ENCODE measurements around the gene MAPK8.

MAPK8 gene

DNA sequence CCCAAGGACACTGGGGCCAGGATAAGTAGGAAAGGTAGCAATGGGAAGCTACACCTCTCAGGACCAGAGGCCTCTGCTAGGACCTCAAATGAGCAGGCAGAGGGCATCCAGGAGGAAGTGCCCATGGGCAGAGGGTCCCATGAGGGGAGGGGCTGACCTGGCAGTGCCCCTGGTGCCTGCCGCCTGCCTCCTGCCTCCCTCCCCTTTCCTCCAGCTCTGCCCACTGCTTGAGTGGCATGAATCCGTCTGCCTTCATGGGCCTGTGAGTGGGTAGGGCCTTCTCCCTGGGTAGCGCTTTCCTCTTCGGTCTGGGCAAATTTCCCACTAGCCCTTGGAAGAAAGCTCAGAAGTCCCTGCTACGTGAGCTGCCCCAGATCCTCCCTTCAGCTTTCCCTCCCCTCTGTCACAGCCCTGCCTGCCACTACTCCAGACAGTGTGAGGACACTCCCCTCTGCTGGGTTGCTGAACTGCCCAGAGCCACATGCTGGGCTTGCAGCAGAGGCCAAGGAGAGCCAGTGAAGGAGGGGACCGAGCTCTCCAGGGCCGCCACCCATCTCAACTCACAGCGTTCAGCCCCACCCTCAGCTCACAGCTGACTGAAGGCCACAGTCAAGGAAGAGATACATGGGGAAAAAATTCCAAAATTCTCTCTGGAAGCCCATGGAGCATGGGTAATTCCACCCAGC, 157.0 kb downstream of the MAPK8 start:
- H3K4me3 ChIP-seq (ENCODE audit: low read depth, low read length): no peak overlapping the region
- TF ChIP-seq, protein P1, sequence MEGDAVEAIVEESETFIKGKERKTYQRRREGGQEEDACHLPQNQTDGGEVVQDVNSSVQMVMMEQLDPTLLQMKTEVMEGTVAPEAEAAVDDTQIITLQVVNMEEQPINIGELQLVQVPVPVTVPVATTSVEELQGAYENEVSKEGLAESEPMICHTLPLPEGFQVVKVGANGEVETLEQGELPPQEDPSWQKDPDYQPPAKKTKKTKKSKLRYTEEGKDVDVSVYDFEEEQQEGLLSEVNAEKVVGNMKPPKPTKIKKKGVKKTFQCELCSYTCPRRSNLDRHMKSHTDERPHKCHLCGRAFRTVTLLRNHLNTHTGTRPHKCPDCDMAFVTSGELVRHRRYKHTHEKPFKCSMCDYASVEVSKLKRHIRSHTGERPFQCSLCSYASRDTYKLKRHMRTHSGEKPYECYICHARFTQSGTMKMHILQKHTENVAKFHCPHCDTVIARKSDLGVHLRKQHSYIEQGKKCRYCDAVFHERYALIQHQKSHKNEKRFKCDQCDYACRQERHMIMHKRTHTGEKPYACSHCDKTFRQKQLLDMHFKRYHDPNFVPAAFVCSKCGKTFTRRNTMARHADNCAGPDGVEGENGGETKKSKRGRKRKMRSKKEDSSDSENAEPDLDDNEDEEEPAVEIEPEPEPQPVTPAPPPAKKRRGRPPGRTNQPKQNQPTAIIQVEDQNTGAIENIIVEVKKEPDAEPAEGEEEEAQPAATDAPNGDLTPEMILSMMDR (IDR thresholded peaks at IDR 0.05; ENCODE audit: low read depth, low read length, missing control alignments): no peak
- no peak for DNase-seq (ENCODE audit: low read depth)

DNA sequence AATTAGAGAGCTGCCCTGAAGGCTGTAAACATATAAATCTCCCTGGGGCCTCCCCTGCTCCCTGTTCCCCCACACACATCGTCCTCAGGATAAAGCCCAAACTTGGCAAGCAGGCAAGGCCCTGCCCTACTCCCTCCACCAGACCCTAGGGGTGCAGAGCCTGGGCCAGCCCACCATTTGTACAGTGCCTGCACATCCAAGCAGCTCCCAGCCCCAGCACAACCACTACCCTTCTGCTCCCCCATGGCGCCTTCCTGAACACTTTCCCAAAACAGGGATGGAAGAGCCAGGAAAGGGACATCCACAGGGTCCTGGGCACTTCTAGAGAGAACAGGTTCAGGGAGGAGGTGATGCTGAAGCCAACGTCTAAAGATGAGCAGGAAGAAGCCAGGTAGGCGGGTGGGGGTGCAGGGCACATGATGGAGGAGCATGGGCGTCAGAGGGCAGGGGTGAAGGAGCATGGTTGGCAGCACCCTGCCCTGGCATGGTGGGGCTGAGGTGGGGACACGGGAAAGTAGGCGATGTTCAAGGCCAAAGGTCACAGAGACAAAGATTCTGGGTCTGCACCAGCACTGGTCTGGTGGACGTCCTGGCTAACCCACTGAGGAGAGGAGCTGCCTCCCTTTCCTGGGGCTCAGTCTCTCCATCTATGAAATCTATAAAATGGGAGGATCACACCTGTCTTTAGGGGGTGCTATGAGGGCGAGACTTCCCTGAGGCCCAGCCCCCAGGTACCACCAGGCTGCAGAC, 157.8 kb downstream of the MAPK8 start:
- H3K4me3 ChIP-seq (ENCODE audit: low read depth, low read length): no peak overlapping the region
- DNase-seq (ENCODE audit: low read depth): no peak
- TF ChIP-seq, protein P1 (IDR thresholded peaks at IDR 0.05; ENCODE audit: low read depth, low read length, missing control alignments): no peak

DNA sequence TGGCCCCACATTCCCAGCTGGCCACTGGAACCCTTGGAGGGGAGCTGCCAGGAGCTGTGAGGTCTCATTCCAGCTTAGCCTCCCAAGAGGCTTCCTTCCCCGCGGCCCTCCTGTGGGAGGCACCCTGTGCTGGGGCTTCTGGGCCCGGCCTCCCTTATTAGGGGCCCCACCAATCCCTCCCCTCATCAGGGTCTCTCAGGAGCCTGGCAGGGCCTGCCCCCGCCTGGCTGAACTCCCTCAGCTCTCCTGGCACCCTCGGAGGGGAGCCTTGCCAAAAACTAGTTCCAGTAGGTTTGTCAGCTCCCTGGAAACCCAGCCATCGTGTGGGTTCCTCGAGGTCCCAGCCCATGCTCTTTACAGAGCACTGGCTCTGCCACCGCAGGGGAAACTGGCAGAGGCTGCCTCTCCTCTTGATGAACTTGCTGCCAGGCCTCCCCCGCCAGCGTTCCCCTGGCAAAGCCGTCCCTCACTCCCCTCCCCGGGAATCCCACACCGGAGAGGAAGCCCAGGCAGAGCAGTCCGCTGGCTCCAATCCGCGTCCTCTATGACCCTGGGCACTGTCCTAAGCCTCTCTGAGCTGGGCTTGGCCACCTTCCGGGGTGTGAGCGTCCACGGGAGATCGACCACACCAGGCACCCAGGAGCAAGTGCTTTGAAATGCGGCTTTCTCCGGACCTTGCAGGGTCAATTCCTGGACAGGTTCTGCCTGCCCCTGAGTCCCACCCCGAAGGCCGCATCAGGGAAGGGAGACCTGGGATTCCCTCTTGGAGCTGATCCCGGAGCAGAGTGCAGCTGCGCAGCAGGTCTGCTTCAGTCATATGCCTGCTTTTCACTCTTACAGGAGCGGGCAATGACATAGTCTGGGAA, 158.6 kb downstream of the MAPK8 start:
- no peak for DNase-seq (ENCODE audit: low read depth)
- TF ChIP-seq, protein P1 (IDR thresholded peaks at IDR 0.05; ENCODE audit: low read depth, low read length, missing control alignments): no peak
- H3K4me3 ChIP-seq (ENCODE audit: low read depth, low read length): no peak overlapping the region

DNA sequence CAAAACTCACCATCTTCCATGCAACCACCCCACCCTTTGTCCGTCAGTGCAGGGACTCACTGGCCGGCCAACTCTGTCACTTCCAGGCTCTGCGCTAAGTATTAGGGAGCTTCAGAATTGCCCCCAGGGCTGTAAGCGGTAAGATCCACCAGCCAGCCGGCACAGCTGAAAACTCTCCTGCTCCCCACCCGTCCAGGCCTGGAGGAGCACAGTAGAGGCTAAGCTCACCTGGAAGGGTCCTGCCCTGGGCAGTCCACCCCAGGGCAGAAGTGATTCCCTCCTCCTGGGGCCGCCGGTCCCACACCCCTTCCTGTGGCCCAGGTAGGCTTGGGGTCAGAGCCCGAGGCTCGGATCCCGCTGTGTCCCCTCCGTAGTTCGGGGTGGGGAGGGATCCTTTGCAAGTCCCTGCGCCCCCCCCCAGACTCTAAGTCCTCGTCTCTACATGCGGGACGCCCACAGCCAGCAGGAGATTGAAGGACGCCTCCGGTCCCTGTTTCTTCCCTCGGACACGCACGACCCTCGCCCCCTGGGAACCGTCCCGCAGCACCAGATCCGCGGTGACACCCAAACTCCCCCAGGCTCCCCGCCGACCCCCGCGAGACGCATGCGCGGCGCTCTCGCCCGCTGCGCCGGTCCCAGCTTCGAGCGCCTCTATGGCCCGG, 159.5 kb downstream of the MAPK8 start:
- no peak overlapping the region for H3K4me3 ChIP-seq (ENCODE audit: low read depth, low read length)
- TF ChIP-seq, protein P1 (IDR thresholded peaks at IDR 0.05; ENCODE audit: low read depth, low read length, missing control alignments): no peak
- DNase-seq (ENCODE audit: low read depth): no peak

DNA sequence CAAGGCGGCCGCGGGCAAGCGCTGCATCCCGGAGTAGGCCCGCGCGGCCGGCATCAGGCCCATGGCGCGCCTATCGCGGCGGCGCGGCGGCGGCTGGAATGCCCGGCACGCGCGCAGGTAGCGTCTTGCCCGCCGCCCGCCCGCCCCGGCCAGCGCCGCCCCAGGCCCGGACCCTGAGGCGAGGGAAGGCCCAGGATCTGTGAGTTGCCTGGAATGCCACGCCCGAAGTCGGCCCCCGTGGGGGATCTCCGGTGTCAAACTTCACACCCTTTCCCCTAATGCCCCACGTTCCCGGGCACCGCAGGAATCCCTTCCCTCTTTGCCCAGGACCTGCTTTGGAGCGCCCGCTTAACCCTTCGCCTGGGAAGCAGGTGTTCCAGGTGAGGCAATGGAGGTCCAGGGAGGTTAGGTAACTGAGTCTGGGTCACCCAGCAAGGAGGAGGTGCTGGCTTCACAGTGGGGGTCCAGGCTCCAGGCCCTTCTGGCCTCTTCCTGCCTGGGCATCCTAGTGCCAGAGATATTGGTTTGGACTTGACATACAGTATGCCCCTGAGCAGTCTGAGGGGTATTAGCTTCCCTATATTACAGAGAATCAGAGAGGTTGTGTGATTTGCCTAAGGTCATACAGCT, 160.2 kb downstream of the MAPK8 start:
- no peak for DNase-seq (ENCODE audit: low read depth)
- no peak overlapping the region for H3K4me3 ChIP-seq (ENCODE audit: low read depth, low read length)
- TF ChIP-seq, protein P1 (IDR thresholded peaks at IDR 0.05; ENCODE audit: low read depth, low read length, missing control alignments): no peak

DNA sequence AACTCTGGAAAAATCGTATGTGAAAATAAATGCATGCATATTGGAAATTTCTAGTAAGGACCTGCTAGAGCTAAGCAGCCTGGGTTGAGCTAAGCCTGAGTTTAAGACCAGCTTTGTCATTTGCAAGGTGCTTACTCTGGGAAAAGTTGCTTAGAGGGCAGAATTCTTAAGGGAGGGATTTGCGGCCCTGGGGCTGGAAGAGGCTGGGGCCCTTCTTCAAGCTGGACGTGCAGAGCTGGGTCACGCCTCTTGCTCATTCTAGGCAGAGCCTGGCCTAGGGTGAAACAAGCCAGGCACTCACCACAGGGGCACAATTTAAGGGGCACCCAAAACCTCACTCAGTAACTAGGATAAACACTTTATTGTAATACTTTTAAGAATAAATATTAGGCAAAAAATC, 161.2 kb downstream of the MAPK8 start:
- DNase-seq (ENCODE audit: low read depth): no peak
- no peak overlapping the region for H3K4me3 ChIP-seq (ENCODE audit: low read depth, low read length)

More for the DNA sequence above, 161.2 kb downstream of the MAPK8 start:
- TF ChIP-seq, protein P1 (IDR thresholded peaks at IDR 0.05; ENCODE audit: low read depth, low read length, missing control alignments): no peak
